ENCODE results near the gene DAAM2.

DNA sequence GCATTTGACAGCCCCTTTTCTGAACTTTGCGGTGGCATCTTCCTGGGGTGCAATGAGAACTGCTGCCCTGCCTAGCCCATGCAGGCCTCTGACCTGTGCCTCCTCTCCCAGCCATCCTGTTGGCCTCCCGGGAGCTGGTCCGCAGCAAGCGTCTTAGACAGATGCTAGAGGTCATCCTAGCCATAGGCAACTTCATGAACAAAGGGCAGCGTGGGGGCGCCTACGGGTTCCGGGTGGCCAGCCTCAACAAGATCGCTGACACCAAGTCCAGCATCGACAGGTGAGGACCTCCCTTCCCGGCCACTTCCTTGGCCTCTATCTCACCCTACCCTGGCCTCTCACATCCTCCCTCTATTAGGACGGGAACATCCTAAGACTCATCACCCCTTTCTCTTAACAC, 104.5 kb downstream of the DAAM2 start:
- no peak for TF ChIP-seq POLR2A (IDR thresholded peaks at IDR 0.05)
- TF ChIP-seq, protein P1, sequence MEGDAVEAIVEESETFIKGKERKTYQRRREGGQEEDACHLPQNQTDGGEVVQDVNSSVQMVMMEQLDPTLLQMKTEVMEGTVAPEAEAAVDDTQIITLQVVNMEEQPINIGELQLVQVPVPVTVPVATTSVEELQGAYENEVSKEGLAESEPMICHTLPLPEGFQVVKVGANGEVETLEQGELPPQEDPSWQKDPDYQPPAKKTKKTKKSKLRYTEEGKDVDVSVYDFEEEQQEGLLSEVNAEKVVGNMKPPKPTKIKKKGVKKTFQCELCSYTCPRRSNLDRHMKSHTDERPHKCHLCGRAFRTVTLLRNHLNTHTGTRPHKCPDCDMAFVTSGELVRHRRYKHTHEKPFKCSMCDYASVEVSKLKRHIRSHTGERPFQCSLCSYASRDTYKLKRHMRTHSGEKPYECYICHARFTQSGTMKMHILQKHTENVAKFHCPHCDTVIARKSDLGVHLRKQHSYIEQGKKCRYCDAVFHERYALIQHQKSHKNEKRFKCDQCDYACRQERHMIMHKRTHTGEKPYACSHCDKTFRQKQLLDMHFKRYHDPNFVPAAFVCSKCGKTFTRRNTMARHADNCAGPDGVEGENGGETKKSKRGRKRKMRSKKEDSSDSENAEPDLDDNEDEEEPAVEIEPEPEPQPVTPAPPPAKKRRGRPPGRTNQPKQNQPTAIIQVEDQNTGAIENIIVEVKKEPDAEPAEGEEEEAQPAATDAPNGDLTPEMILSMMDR (IDR thresholded peaks at IDR 0.05): no peak
- TF ChIP-seq EP300 (IDR thresholded peaks at IDR 0.05): no peak
- no peak for TF ChIP-seq POLR2AphosphoS5 (IDR thresholded peaks at IDR 0.05)
